Right lobe of liver (tissue), 6 donors: ENCODE data around the gene SETBP1. TPM values are rescaled to one million over a fixed set of nuclear protein-coding genes. Genes with fewer than 3 reads are reported as not detected.

Experiments
- ATAC-seq, 4 donors: fragments of 200-7000 bp; cut with Tn5 transposase; one replicate each; pipeline ENCODE4 v1.9.1; 2020; ENCODE audit warnings: mild to moderate bottlenecking in 4 of 4, moderate library complexity in 4 of 4
- DNase-seq, 3 donors: peaks; one replicate each; pipeline ENCODE4 v3.0.0-alpha.2; 2020
- H3K27ac ChIP-seq, 3 donors: fragments of 200-600 bp; one replicate each; pipeline ENCODE4 v1.8.0; 2022
- H3K27me3 ChIP-seq, 2 donors: fragments of 200-600 bp; one replicate each; pipeline ENCODE4 v1.8.0; 2022
- H3K36me3 ChIP-seq, 4 donors: fragments of 200-600 bp; sonication (generic) in 1 of 4; one replicate each; pipeline versions ENCODE4 v1.5.1 to v1.8.0; 2017 to 2022; ENCODE audit warnings: control low read depth in 1 of 4
- H3K4me1 ChIP-seq, 4 donors: fragments of 200-600 bp; sonication (generic) in 1 of 4; one replicate each; pipeline versions ENCODE4 v1.5.1 to v1.8.0; 2017 to 2022; ENCODE audit warnings: control low read depth in 1 of 4
- H3K4me3 ChIP-seq, 3 donors: fragments of 200-600 bp; one replicate each; pipeline ENCODE4 v1.8.0; 2022
- H3K9me3 ChIP-seq, 4 donors: fragments of 200-600 bp; sonication (generic) in 1 of 4; one replicate each; pipeline versions ENCODE4 v1.5.1 to v1.8.0; 2017 to 2022; ENCODE audit warnings: control low read depth in 1 of 4
- POLR2A ChIP-seq: fragments of 450-650 bp; IDR thresholded peaks from one replicate; pipeline ENCODE4 v1.6.1; 2017; ENCODE audit warnings: antibody characterized with exemption, mild to moderate bottlenecking
- WGBS: methylation state at CpG from one replicate; pipeline ENCODE4 v1.1.6; 2018; ENCODE audit warnings: low coverage, low lambda C conversion rate; ENCODE audit not compliant: insufficient coverage; ENCODE audit errors: missing lambda C conversion rate; 5-methylcytosine and 5-hydroxymethylcytosine counted together
- intact Hi-C, 2 donors: fragments of 100-400 bp; cut with DNase I; formaldehyde crosslinking; loops; one replicate each; pipeline versions ENCODE4 v1.11.2 to v1.14.1; 2022
- total RNA-seq, 6 experiments: library from RNA; depleted of rRNA in 2 of 6; stranded (reverse); fragments of >200 nt in 2 of 6; fragmentation: NEBNext Ultra II Directional in 3 of 6; extraction: Animal tissue kit (Norgen Biotek cat#: 25700) in 3 of 6; gene quantifications; one replicate each; pipeline versions ENCODE4 v1.1.0 to v1.2.4, GENCODE V29; 2016 to 2023
- TF ChIP-seq, protein P1 (sequence below), 4 donors: fragments of 200-600 bp in 3 of 4; fragments of 450-650 bp in 1 of 4; IDR thresholded peaks; one replicate each; pipeline versions ENCODE4 v1.5.1 to v1.8.0; 2016 to 2022; ENCODE audit warnings: antibody characterized with exemption in 4 of 4, mild to moderate bottlenecking in 2 of 4
- donor health status: DM: no; HTN: yes; CAD: no.
- donor health status: DM: no; HTN: no; CAD: no.
- donor health status: DM: no; HTN: no; CAD: no.
- donor health status: DM: no; HTN: yes; CAD: no.
- donor health status: DM: no; HTN: yes; CAD: no.

Gene SETBP1
- total RNA-seq, 6 experiments from 2014 or later = 14.3 to 29.1 (median 16.6) TPM

DNA sequence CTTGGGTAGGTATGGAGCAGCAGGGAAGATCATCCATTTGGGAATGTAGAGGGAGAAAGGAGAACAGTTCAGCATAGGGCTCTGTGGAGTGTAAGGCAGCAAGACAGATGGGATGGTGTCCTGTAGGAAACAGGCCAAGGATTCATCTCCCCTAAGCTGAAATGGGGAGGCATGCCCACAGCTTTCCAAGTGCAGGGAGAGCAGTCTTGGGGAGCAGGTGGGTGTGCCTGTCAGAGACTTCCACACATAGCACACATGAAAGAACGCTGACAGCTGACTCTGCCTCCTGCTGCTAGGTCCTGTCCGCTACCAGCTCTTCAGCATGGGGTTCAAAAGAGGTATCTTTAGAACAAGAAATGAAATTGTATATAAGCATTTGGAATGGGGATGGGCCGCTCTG is 9.0 kb downstream of the SETBP1 start:
- H3K4me3 ChIP-seq = no peak overlapping the region
- no peaks in the 10 kb centered on the region for H3K9me3 ChIP-seq
- DNase-seq (no peak), ATAC-seq (no peak)
- no peak for TF ChIP-seq POLR2A
- TF ChIP-seq, protein P1, sequence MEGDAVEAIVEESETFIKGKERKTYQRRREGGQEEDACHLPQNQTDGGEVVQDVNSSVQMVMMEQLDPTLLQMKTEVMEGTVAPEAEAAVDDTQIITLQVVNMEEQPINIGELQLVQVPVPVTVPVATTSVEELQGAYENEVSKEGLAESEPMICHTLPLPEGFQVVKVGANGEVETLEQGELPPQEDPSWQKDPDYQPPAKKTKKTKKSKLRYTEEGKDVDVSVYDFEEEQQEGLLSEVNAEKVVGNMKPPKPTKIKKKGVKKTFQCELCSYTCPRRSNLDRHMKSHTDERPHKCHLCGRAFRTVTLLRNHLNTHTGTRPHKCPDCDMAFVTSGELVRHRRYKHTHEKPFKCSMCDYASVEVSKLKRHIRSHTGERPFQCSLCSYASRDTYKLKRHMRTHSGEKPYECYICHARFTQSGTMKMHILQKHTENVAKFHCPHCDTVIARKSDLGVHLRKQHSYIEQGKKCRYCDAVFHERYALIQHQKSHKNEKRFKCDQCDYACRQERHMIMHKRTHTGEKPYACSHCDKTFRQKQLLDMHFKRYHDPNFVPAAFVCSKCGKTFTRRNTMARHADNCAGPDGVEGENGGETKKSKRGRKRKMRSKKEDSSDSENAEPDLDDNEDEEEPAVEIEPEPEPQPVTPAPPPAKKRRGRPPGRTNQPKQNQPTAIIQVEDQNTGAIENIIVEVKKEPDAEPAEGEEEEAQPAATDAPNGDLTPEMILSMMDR (IDR thresholded peaks at IDR 0.05) = no peak
- intact Hi-C loops = no loop called here
- H3K4me1 ChIP-seq = peaks cover 0 to 18% (median 5%) of the 10 kb centered on the region in 4 donors
- H3K36me3 ChIP-seq = no peaks in the 10 kb centered on the region
- 96% methylated on average over 3 of the region's 3 CpGs for WGBS
- no peaks in the 10 kb centered on the region for H3K27me3 ChIP-seq
- no peak overlapping the region for H3K27ac ChIP-seq

DNA sequence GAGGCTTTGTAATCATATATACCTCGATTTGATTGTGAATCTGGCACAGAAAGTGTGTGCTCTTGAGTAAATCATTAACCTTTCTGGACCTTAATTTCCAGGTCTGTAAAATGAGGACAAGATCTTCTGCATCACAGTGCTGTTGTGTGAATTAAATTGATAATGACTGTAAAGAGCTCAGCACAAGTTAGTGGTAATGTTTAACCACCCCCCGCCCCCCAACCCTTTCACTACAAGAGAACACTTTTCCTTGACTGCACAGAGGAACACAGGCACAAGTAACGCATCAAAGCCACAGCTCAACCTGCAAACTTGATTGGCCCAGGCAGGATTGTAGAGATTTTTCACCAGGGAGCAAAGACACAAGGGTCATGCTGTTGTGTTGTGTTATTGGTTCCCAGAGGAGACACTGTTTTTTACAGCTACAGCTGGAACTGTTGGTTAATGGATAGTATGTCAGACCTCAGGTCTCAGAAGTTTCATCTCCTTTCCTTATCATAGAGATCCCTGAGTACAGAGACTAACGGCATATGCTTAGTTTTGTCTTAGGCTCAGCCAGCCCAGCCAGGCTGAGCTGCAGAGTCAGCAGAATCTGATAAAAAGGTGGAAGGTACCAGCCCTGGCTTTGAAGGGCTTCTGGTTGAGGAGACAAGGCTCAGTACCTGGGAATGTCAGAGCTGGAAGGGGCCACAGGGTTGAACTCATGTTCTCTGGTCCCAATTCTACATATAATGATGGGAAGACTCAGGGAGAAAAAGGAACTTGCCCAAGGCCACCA is 10.6 kb downstream of the SETBP1 start:
- TF ChIP-seq, protein P1 (IDR thresholded peaks at IDR 0.05) = no peak
- TF ChIP-seq POLR2A = no peak
- H3K27ac ChIP-seq = peak overlapping the region in 2 of 3 donors; percentile 52 to 59
- peaks cover 0 to 34% (median 12%) of the 10 kb centered on the region in 4 donors for H3K4me1 ChIP-seq
- intact Hi-C loops = no loop called here
- H3K27me3 ChIP-seq = no peaks in the 10 kb centered on the region
- peak; percentile 71 to 91 (median 87) for ATAC-seq
- DNase-seq = peak in 2 of 3 donors; percentile 26 to 60
- H3K9me3 ChIP-seq = no peaks in the 10 kb centered on the region
- 26% methylated on average over 4 of the region's 4 CpGs for WGBS
- H3K4me3 ChIP-seq = no peak overlapping the region
- H3K36me3 ChIP-seq = no peaks in the 10 kb centered on the region

DNA sequence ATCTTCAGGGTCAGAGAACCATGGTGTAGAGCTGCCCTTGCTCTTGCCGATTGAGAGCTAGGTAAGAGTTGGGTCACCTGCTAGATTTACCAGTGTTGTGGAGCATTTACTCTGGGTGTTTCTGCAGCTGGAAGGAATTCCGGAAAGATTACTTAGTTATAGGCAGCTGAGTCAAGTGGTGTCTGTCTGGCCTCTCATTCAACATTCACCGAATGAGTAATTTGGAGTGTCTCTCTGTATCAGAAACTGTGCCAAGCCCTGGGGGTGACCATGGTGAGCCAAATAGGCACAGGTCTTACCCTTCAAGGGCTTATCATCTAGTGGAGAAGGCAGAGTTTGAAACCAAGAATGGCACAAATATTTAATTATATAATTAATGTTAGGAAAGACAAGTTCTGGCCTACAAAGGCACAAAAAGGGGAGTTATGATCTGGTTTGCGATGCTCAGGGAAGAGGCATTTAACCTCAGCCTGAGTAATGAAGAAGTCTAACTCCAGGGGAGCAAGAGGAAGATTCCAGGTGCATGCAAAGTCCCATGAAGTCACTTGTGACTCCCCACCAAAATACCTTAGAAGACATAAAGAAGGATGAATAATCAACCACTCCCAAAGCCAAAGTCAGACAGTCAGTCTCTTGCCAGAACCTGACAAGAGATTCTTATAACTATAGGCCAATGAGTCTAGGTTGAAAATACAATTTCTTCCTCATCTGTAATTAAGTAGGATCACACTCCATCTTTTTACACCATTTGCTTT is 12.5 kb downstream of the SETBP1 start:
- TF ChIP-seq, protein P1 (IDR thresholded peaks at IDR 0.05) = no peak
- TF ChIP-seq POLR2A = no peak
- H3K4me3 ChIP-seq = no peak overlapping the region
- H3K27me3 ChIP-seq = no peaks in the 10 kb centered on the region
- H3K27ac ChIP-seq = no peak overlapping the region
- intact Hi-C loops = no loop called here
- ATAC-seq = no peak
- no peaks in the 10 kb centered on the region for H3K36me3 ChIP-seq
- no peaks in the 10 kb centered on the region for H3K9me3 ChIP-seq
- WGBS = 94% methylated on average over 4 of the region's 4 CpGs
- no peak for DNase-seq
- peaks cover 0 to 41% (median 15%) of the 10 kb centered on the region in 4 donors for H3K4me1 ChIP-seq

DNA sequence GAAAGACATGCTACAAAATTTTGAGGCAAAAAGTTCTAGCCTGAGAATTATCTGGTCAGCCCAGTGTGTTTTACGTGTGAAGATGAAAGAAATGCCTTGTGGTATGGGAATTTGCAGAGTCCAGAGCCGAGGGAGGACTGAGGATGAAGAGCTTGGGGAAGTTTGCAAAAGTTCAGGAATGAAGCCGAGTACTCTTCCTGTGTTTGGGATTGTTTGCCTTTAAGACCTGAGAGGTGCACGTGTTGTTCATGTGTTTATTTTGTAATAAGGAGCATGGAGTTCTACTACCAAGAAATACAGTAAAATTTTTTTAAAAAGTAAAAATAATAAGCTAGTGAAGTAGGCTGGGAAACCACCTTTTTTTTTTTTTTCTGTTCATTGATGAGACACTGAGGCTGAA is 14.8 kb downstream of the SETBP1 start:
- intact Hi-C loops = no loop called here
- peak; percentile 11 to 44 (median 28) for ATAC-seq
- H3K27ac ChIP-seq = peak overlapping the region in 2 of 3 donors; percentile 73 to 78

More for the DNA sequence above, 14.8 kb downstream of the SETBP1 start:
- H3K4me1 ChIP-seq = peaks cover 0 to 56% (median 20%) of the 10 kb centered on the region in 4 donors
- no peak for TF ChIP-seq POLR2A
- TF ChIP-seq, protein P1 (IDR thresholded peaks at IDR 0.05) = no peak
- H3K36me3 ChIP-seq = no peaks in the 10 kb centered on the region
- WGBS = 24% methylated on average over 4 of the region's 4 CpGs
- no peaks in the 10 kb centered on the region for H3K9me3 ChIP-seq
- no peak overlapping the region for H3K4me3 ChIP-seq
- H3K27me3 ChIP-seq = no peaks in the 10 kb centered on the region
- DNase-seq = no peak
